Immature natural killer cell (primary cell): ENCODE measurements around the gene R3HDML. TPM values are rescaled to one million over a fixed set of nuclear protein-coding genes. Genes with fewer than 3 reads are reported as not detected.
"Not testable (repeated sequence)": the region's sequence is repeated elsewhere in the genome, so short reads cannot be mapped to it uniquely, and the experiment has no call there.

Experiments
- DNase-seq, 3 donors: peaks; one replicate each; pipeline ENCODE4 v3.0.0; 2022; ENCODE audit warnings: mixed read lengths in 1 of 3
- H3K27ac Mint-ChIP-seq, 6 donors: one replicate each; pipeline ENCODE4 v1.8.0; 2020; ENCODE audit warnings: mixed read lengths in 6 of 6, mild to moderate bottlenecking in 5 of 6, inconsistent platforms in 4 of 6, moderate library complexity in 3 of 6
- H3K27me3 Mint-ChIP-seq, 3 donors: one replicate each; pipeline ENCODE4 v1.8.0; 2020 to 2021; ENCODE audit warnings: low read depth in 3 of 3, mild to moderate bottlenecking in 3 of 3, mixed read lengths in 3 of 3, moderate library complexity in 3 of 3, inconsistent platforms in 1 of 3
- H3K36me3 Mint-ChIP-seq, 3 donors: one replicate each; pipeline ENCODE4 v1.8.0; 2020; ENCODE audit warnings: mixed read lengths in 3 of 3, inconsistent platforms in 2 of 3, mild to moderate bottlenecking in 2 of 3
- H3K4me1 Mint-ChIP-seq, 2 donors: one replicate each; pipeline ENCODE4 v1.8.0; 2020; ENCODE audit warnings: inconsistent platforms in 2 of 2, mild to moderate bottlenecking in 2 of 2, mixed read lengths in 2 of 2, moderate library complexity in 1 of 2
- H3K4me3 Mint-ChIP-seq, 5 donors: one replicate each; pipeline ENCODE4 v1.8.0; 2020; ENCODE audit warnings: mild to moderate bottlenecking in 5 of 5, mixed read lengths in 5 of 5, inconsistent platforms in 3 of 5, moderate library complexity in 3 of 5
- H3K9me3 Mint-ChIP-seq, 6 donors: one replicate each; pipeline ENCODE4 v1.8.0; 2020; ENCODE audit warnings: mild to moderate bottlenecking in 6 of 6, mixed read lengths in 6 of 6, inconsistent platforms in 4 of 6, moderate library complexity in 3 of 6
- polyA plus RNA-seq, 3 donors: library from polyadenylated mRNA; unstranded; fragments of 300-500 nt; fragmentation: Illumina TruSeq; gene quantifications; one replicate each; pipeline ENCODE4 v1.2.3, GENCODE V29; 2021

The R3HDML gene
- polyA plus RNA-seq, 3 donors from 2014 or later: not detected

- DNase-seq: no peak
- Mint-ChIP-seq H3K4me1 (no peaks in the 10 kb centered on the region), H3K36me3 (no peaks in the 10 kb centered on the region), H3K27ac (no peak overlapping the region), H3K9me3 (no peaks in the 10 kb centered on the region), H3K4me3 (no peak overlapping the region), H3K27me3 (peaks cover 4 to 10% (median 5%) of the 10 kb centered on the region in 3 donors)
Measured at GRCh38 chr20:44342248-44342647, 5.4 kb downstream of the R3HDML start.

GRCh38 chr20:44343162-44343675 lies 6.4 kb downstream of the R3HDML start:
- DNase-seq: no peak
- H3K4me3 Mint-ChIP-seq: no peak overlapping the region
- H3K9me3 Mint-ChIP-seq: no peaks in the 10 kb centered on the region
- H3K4me1 Mint-ChIP-seq: no peaks in the 10 kb centered on the region
- H3K36me3 Mint-ChIP-seq: no peaks in the 10 kb centered on the region
- H3K27me3 Mint-ChIP-seq: peaks cover 3 to 6% (median 5%) of the 10 kb centered on the region in 3 donors
- no peak overlapping the region for H3K27ac Mint-ChIP-seq

GRCh38 chr20:44344723-44345122 lies 7.9 kb downstream of the R3HDML start:
- Mint-ChIP-seq H3K9me3 (no peaks in the 10 kb centered on the region), H3K36me3 (no peaks in the 10 kb centered on the region), H3K27ac (no peak overlapping the region), H3K4me3 (no peak overlapping the region), H3K27me3 (peaks cover 0 to 3% (median 0%) of the 10 kb centered on the region in 3 donors), H3K4me1 (no peaks in the 10 kb centered on the region)
- no peak for DNase-seq

- Mint-ChIP-seq H3K27ac (no peak overlapping the region), H3K9me3 (no peaks in the 10 kb centered on the region), H3K4me3 (no peak overlapping the region), H3K27me3 (peaks cover 0 to 3% (median 0%) of the 10 kb centered on the region in 3 donors), H3K36me3 (no peaks in the 10 kb centered on the region), H3K4me1 (no peaks in the 10 kb centered on the region)
- DNase-seq: no peak
Measured at GRCh38 chr20:44345147-44345546, 8.3 kb downstream of the R3HDML start.

- H3K9me3 Mint-ChIP-seq, DNase-seq, H3K27ac Mint-ChIP-seq, H3K4me1 Mint-ChIP-seq, H3K36me3 Mint-ChIP-seq, H3K27me3 Mint-ChIP-seq, H3K4me3 Mint-ChIP-seq: not testable (repeated sequence)
Measured at GRCh38 chr20:44345941-44346340, 9.1 kb downstream of the R3HDML start.

GRCh38 chr20:44348168-44348659 lies 11.4 kb downstream of the R3HDML start:
- Mint-ChIP-seq H3K9me3 (no peaks in the 10 kb centered on the region), H3K36me3 (no peaks in the 10 kb centered on the region), H3K4me3 (no peak overlapping the region), H3K4me1 (no peaks in the 10 kb centered on the region), H3K27ac (no peak overlapping the region), H3K27me3 (peaks cover 2 to 7% (median 3%) of the 10 kb centered on the region in 3 donors)
- no peak for DNase-seq

GRCh38 chr20:44349349-44349748 lies 12.5 kb downstream of the R3HDML start:
- no peaks in the 10 kb centered on the region for H3K9me3 Mint-ChIP-seq
- no peaks in the 10 kb centered on the region for H3K36me3 Mint-ChIP-seq
- no peaks in the 10 kb centered on the region for H3K4me1 Mint-ChIP-seq
- no peak overlapping the region for H3K27ac Mint-ChIP-seq
- DNase-seq: no peak
- peaks cover 2 to 7% (median 3%) of the 10 kb centered on the region in 3 donors for H3K27me3 Mint-ChIP-seq
- H3K4me3 Mint-ChIP-seq: no peak overlapping the region

GRCh38 chr20:44350567-44350966 lies 13.7 kb downstream of the R3HDML start:
- Mint-ChIP-seq H3K4me1 (no peaks in the 10 kb centered on the region), H3K4me3 (no peak overlapping the region), H3K27ac (no peak overlapping the region), H3K36me3 (no peaks in the 10 kb centered on the region), H3K27me3 (peaks cover 2 to 10% (median 5%) of the 10 kb centered on the region in 3 donors), H3K9me3 (no peaks in the 10 kb centered on the region)
- DNase-seq: no peak

GRCh38 chr20:44354979-44355497 lies 18.2 kb downstream of the R3HDML start:
- Mint-ChIP-seq H3K4me1 (no peaks in the 10 kb centered on the region), H3K36me3 (no peaks in the 10 kb centered on the region), H3K27me3 (peaks cover 4 to 16% (median 10%) of the 10 kb centered on the region in 3 donors), H3K27ac (peak overlapping the region in 2 of 6 donors; percentile 37 to 41), H3K9me3 (no peaks in the 10 kb centered on the region), H3K4me3 (no peak overlapping the region)
- no peak for DNase-seq

GRCh38 chr20:44355498-44356352 lies 18.9 kb downstream of the R3HDML start, which contains the start of gene HNF4A:
Gene HNF4A, plus strand, starts transcription at chr20:44355699. Its CDS starts 106 bp downstream, at chr20:44355805.
- H3K9me3 Mint-ChIP-seq: no peaks in the 10 kb centered on the region
- H3K27ac Mint-ChIP-seq: peak within 1 kb of the TSS in 2 of 6 donors; percentile 37 to 41
- H3K4me3 Mint-ChIP-seq: no peak within 1 kb of the TSS
- no peaks in the 10 kb centered on the region for H3K4me1 Mint-ChIP-seq
- DNase-seq: no peak
- H3K36me3 Mint-ChIP-seq: no peaks in the 10 kb centered on the region
- H3K27me3 Mint-ChIP-seq: peaks cover 4 to 14% (median 10%) of the 10 kb centered on the region in 3 donors

- no peak for DNase-seq
- no peaks in the 10 kb centered on the region for H3K4me1 Mint-ChIP-seq
- H3K27me3 Mint-ChIP-seq: peaks cover 4 to 12% (median 11%) of the 10 kb centered on the region in 3 donors
- H3K4me3 Mint-ChIP-seq: no peak overlapping the region
- H3K9me3 Mint-ChIP-seq: no peaks in the 10 kb centered on the region
- no peaks in the 10 kb centered on the region for H3K36me3 Mint-ChIP-seq
- H3K27ac Mint-ChIP-seq: no peak overlapping the region
Measured at GRCh38 chr20:44356353-44356723, 19.5 kb downstream of the R3HDML start.

- H3K36me3 Mint-ChIP-seq: no peaks in the 10 kb centered on the region
- no peaks in the 10 kb centered on the region for H3K9me3 Mint-ChIP-seq
- peaks cover 4 to 14% (median 9%) of the 10 kb centered on the region in 3 donors for H3K27me3 Mint-ChIP-seq
- no peak overlapping the region for H3K4me3 Mint-ChIP-seq
- no peak for DNase-seq
- no peak overlapping the region for H3K27ac Mint-ChIP-seq
- H3K4me1 Mint-ChIP-seq: no peaks in the 10 kb centered on the region
Measured at GRCh38 chr20:44357020-44357419, 20.2 kb downstream of the R3HDML start.

GRCh38 chr20:44357555-44358125 lies 20.8 kb downstream of the R3HDML start:
- no peak overlapping the region for H3K27ac Mint-ChIP-seq
- peaks cover 4 to 13% (median 9%) of the 10 kb centered on the region in 3 donors for H3K27me3 Mint-ChIP-seq
- H3K4me3 Mint-ChIP-seq: no peak overlapping the region
- H3K9me3 Mint-ChIP-seq: no peaks in the 10 kb centered on the region
- DNase-seq: no peak
- no peaks in the 10 kb centered on the region for H3K36me3 Mint-ChIP-seq
- H3K4me1 Mint-ChIP-seq: no peaks in the 10 kb centered on the region

GRCh38 chr20:44358776-44359175 lies 21.9 kb downstream of the R3HDML start:
- H3K27me3 Mint-ChIP-seq: peaks cover 4 to 13% (median 9%) of the 10 kb centered on the region in 3 donors
- H3K4me3 Mint-ChIP-seq: no peak overlapping the region
- no peak overlapping the region for H3K27ac Mint-ChIP-seq
- no peaks in the 10 kb centered on the region for H3K4me1 Mint-ChIP-seq
- no peaks in the 10 kb centered on the region for H3K36me3 Mint-ChIP-seq
- peak in 1 of 3 donors; percentile 2 for DNase-seq
- peaks cover 0 to 2% (median 0%) of the 10 kb centered on the region in 6 donors for H3K9me3 Mint-ChIP-seq
